Renal pelvis (tissue), 4 donors: ENCODE data around the gene CHD6. TPM values are rescaled to one million over a fixed set of nuclear protein-coding genes. Genes with fewer than 3 reads are reported as not detected.
A peak's percentile ranks its signal among the peaks of the same experiment; 100 is the strongest.

ENCODE experiments used
- DNase-seq: peaks from one replicate; pipeline ENCODE4 v3.0.0-alpha.2; 2013
- polyA plus RNA-seq, 3 donors: library from polyadenylated mRNA; unstranded; fragments of 120-200 nt; gene quantifications; one replicate each; pipeline ENCODE4 v1.2.1, GENCODE V29; 2013; ENCODE audit not compliant: insufficient read length in 3 of 3

Gene CHD6
- polyA plus RNA-seq, 3 donors: 46.9 to 60.4 (median 55.4) TPM

DNA sequence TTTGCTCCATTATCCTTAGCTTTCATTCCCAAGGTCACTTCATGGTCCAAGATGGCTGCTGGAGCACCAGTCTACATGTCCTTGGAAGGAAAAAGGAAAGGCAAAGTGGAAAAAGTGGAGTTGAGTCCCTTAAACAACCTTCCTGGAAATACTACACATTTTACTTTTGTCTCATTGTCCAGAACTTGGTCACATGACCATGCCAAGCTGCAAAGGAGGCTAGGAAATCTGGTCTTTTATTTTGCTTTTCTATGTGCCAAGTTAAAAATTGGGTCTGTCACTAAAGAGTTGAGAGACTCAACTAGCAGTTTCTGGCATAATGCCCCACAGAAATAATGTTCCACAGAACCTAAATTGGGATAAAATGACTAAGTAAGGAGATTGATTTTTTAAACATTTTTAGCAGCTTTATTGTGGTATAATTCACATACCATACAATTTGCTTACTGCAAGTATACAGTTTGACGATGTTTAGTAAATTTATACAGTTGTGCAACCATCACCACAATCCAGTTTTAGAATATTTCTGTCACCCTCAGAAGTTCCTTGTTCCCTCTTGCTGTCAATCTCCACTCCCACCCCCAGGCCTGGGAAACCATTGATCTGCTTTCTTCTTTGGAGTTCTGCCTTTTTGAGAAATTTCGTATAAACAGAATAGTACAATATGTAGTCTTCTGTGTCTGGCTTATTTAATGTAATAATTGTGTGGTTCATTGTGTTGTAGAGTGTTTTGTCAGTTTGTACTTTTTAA is 5.6 kb upstream of the CHD6 start:
- DNase-seq: no peak

DNA sequence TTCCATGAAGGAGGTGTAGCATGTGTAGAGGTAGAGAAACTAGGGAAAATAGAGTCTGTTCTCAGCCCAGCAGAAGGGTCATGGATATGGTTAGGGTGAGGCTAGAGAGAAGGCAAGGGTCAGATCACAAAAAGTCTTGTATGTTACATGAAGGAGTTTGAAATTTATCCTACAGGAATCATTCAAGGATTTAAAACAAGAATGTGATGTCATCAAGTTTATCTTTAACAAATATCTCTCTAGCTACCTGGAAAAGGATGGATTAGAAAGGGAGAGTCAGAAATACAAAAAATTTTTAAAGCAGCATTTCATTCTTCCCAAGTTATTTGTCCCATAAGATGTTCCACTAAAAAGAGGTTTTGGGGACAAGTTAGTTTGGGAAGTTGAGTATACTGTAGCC is 4.4 kb upstream of the CHD6 start:
- DNase-seq: no peak

DNA sequence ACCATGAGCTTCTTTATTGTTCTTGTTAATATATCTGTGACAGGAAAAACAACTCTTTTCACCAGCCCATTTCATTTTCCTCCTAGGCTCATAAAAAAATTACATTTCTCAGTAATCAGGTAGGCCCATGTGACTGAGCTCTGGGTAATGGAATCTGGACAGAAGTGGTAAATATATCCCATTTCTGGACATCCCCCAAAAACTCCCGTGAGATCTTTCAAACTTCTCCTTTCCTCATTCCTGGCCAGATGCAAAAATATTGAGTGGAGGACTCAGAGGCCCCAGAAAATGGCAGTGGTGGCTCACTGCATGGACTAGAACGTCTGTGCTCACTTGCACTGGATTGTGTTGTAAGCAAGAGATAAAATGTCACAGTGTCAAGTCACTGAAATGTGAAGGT is 3.8 kb upstream of the CHD6 start:
- DNase-seq: no peak

DNA sequence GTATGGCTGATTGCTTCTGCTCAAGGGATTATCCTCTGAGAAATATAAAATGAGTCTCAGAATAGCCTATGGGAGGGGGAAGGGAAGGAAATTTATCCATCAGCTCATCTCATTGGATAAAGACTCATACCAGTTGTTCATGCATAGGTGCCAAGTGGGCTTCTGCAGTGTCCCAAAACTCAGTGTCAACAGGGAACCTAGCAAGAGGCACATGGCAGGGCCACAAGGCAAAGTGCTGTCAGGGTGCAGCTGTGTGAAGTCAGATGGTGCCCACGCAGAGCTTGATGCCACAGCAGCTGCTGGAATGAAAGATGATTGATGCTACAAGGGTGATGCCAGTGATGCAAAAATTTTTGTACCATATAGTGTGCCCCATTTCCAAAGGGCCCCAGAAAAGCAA is 3.2 kb upstream of the CHD6 start:
- DNase-seq: no peak

DNA sequence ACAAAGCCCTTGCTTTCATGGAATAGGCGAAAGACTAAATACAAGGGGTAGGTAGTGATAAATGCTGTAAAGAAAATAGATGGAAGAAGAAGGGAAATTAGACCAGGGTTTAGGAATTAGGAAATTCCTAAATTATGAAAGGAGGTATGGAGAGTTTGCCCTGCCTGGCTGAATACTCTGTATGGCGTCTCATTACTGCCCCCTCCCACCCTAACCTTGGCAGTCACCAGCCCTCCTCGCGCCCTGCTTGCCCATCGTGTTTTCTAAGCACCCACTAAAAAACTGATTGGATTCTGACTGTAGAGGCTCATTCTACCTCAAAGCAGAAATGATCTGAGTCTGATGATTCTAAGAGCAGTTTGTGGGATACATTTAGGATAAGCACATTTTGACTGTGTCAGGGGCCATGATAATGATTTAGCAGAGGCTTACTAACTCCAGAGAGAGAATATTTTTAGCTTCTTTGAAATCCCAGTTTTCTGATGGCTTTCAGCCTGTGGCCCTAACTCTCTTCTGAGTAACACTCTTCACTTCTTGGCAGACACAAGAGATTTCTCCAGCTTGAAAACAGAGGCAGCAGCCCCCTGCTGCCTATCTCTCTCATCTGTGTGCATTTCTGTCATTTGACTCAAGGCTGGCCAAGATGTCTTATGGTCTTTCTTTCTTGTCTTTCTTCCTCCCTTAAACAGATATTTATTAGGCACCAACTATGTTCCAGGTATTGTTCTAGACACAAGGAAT is 1.4 kb upstream of the CHD6 start:
- DNase-seq: no peak

DNA sequence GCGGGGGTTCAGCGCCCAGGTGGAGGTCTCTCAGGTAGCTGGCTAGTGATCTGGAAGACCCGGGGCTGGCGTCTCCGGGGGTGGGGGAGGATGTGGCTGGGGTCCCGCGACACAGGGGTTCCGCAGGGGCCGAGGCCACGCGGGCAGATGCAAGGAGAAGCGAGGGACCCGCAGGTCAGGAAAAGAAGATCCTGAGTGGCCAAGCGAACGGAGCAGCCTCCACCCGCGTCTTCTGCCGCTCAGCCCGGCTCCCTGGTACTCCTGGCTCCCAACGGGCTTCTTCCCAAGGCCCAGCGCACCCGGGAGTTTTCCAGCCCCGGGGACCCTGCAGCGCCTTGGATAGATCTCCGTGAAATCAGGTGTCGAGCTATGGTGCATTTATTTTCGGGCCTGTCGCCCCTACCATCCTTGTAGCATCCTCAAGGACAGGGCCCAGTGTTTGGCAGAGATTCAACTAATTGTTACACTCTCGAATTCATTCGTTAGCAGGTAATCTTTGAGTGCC is 682 bp upstream of the CHD6 start:
- DNase-seq: no peak

DNA sequence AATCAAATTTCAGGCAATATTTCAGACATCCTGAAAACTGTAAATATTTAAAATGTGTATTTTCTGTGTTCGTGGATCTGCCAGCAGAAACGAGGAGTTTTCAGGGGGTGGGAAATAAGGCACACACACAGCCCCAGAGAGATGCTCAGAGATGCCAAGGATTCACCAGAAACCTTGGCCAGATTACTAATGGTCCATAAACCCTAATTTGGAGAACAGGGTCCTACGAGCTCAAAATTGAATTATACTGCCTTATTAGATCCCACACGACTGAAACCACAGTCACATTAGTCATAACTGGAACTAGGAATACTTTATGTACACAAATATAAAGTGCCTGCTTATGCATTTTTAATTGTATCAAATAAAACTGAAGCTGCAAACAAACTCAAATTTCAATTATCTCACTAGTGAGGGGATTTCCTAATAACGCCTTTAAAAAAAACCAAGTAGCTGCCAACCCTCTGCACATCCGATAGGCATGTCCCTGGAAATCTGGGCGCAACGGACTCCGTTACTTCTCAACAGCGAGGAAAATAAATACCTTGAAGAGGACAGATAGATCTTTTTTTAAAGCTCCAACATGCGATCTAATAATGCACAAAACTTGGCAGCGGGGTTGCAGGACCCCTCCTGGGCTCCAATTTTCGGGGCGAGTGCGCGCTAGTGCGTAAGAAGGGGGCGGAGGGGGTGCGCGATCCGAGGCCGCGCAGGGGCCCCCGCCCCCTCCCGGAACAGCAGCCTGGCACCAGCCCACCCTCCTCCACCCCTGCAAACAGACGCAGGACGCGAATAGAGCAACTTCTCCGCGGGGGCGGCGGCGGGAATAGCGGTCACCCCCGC is 897 bp downstream of the CHD6 start:
- peak; percentile 35 for DNase-seq

DNA sequence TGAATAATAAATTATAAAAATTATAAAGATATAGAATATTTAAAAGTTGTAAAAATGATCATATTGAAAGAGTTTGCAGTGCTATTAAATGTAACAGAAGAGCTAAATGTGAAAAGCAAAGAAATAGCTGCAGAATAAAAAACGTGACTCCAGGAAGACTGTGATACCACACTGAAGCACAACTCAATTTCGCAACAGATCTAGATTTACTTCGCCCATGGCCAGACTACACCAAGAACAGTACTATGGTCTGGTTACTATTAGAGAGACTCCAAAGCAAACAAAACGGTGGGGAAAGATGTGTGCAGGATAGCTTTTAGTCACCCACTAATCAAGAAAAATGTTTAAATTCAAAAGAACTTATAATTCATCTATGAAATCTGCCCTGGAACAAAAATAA is 1.9 kb downstream of the CHD6 start:
- DNase-seq: no peak

DNA sequence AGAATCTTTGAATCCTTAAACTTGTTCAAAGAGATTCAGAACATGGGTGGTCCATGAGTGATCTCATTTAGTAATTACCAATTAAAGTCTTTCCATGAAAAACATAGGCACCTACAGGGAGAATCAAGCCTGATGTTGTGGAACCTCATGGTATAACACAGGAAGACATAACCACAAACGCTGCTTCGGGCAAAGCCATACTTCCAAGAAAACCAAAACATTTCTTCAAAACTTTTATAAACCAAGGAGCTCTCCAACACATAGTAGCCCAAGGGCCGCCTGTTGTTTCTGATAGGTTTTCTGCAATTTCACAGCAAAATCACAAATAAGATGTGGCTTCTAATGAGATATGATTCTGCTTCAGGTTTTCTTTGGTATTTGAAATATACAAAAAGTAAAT is 2.5 kb downstream of the CHD6 start:
- no peak for DNase-seq

DNA sequence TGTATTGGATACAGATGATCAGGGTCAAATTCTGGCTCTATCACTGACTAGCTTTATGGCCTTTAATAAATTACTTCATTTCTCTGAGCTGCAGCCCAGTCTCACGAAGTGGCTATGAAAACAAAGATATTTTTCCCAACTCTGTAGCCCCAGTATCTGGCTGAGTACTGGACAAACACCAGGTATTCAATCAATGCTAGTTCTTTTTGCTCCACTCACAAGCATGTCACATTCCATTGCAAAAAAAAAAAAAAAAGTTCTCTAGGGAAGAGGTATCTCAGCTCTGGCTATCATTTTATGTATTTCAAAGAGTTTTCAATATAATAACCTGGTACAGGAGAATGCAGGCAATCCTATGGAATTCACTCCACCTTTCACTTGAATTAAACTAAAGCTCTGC is 3.1 kb downstream of the CHD6 start:
- DNase-seq: no peak

DNA sequence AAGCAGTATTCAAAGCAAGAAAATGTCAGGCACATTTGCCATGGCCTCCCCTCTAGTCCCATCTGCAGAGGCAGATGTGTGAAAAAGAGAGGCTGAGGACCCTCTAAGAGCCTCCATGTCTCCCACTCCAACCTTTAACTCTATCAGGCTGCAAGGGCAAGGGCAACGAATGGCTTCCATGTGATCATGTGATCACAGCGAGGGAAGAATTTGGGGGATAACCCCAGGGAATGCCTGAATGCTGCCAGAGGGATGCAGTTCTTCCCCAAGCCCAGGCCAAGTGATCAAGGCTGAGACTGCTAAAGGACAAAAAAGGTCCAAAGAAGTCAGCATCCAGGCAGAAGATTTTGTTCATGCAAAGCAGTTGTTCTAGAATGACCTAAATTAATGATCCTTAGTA is 4.9 kb downstream of the CHD6 start:
- DNase-seq: no peak

DNA sequence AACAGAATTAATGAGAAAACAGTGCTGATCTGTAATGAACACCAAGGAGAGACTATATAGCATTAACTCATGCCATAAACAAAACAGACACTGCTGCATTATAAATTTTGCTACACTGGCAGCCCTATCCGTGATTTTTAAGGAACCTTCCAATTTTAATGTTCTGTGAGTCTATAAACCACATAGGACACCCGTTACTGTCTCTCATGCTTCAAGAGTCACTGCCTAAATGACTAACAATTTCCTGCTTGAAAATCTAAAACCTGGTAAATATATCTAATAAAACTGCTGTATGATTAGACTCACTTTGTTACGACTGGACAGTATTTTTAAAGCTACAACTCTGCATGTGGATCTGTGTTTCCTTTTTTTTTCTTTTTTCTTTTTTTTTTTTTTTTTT is 8.7 kb downstream of the CHD6 start:
- no peak for DNase-seq

DNA sequence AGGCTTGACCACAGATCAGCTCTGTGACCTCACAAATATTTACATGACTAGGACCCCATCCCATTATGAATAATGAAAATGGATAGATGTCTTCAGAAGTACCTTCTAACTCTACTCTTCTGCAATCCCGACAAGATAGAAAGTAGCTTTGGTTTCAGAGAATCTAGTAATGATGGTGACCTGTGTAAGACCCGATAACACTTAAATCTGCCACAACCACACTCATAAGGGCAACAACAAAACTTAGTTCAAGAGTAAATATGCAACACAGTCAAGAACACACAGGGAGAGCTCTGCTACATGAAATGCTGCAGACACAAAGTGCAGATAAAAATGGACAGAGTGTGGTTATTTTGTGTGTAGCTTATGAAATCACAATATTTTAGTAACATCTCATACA is 9.6 kb downstream of the CHD6 start:
- no peak for DNase-seq

DNA sequence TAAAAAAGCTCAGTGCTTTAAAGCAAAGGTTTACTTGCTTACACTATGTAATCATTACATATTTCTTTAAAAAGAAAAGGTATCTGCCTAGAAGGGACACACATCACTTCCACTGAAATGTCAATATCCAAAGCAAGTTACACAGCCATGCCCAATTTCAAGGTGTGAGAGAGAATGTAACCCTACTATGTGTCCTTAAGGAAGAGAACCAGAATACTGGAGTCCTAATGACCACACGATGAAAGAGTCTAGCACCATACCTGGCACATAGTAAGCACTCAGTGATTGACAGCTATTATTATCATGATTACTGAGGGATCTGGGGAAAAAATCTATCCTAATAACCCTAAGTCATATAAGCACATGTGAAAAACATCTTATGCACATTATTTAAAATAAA is 10.4 kb downstream of the CHD6 start:
- DNase-seq: no peak

DNA sequence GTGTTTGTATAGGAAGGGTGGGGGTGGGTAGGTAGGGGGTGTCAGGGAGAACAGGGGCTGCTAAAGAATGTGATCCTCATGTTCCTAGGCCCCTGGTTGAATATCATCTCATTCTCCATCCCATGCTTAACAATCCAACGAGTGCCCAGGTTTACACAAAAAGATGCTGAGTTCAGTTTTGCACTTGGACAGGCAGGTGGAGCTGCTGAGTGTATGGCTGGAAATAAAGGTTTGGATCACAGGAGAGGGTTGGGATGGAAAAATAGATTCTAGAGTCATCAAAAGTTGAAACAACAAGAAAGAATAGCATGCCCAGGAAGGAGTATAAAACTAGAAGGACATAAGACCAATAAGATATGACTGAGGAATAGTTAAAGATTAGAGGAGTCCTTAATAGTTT is 14.2 kb downstream of the CHD6 start:
- DNase-seq: no peak

DNA sequence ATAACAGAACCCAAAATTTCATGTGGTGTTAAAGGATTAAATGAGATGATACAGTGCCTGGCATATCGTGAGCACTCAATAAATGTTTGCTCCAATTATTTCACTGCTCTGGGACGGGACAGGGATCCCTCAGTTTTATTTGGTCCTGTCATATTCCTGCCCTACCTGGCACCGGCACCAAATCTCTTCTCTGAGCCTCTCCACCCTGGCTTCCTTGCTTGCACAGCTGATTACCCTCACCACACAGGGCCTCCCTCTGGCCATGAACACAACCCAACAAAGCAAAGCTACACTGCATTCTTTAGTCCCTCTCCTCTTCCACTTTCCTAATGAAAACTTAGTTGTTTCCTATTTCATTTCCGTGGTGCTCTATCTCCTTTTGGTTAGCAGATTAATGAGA is 16.4 kb downstream of the CHD6 start:
- no peak for DNase-seq

DNA sequence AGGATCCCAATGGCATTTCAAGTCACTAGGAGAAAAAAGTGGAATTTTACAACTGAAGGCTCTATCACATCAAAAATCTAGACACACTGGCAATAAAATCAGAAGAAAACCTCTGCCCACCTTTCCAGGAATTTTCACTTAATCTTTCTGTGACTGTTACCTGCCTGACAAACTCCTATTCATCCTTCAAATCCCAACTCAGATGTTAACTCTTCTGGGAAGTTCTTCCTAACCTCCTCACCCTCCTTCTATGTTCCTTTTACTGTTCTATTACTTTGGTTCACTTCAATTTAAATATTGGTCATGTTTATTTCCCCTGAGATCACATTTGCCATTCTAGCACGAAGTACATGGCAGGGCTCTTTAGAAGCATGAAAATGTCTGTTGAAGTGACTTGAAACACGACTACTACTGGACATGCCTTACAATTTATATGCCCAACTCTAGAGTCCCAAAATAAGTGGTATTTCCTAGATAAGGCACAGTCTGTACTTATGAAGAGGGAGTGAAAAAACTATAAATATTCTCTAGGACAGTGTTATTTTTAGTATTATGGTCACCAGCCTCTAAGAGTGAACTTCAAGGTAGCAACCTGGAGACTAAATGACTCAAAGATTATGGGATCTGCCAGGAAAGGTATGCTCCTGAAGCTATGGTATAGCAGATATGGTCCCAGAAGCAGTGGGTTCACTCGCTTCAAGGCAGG is 17.1 kb downstream of the CHD6 start:
- DNase-seq: no peak

DNA sequence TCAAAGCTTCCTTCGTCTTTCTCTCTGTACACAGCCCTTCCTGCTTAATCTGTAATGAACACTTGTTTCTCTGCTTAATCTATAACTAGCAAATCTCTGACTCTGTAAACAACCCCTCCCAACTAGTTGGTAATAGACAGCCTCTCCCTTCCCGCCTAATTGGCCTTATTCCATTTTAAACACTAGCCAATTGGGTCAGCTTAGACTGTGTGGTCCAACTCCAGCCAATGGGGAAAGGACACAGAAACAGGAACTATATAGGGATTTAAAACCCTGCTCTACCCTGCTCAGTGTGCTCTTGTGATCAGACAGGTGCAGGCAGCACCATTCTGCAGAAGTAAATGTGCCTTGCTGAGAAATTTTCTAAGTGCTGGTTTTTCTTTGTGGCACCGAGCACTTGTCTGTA is 18.5 kb downstream of the CHD6 start:
- no peak for DNase-seq

DNA sequence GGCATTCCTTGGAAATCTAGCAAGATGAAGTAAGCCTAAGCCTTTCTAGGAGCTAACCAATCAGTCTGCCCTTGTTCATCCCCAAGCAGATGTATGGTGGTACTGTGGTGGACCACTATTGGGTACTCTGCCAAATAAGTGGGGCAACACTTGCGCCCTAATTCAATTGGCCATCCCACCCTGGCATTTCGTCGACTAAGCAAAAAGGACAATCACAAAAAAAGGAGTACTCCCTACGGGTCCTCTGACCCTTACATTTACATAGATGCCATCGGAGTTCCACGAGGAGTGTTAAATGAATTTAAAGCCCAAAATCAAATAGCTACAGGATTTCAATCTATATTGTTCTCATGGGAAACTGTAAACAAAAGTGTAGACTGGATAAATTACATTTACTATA is 19.5 kb downstream of the CHD6 start:
- DNase-seq: no peak

DNA sequence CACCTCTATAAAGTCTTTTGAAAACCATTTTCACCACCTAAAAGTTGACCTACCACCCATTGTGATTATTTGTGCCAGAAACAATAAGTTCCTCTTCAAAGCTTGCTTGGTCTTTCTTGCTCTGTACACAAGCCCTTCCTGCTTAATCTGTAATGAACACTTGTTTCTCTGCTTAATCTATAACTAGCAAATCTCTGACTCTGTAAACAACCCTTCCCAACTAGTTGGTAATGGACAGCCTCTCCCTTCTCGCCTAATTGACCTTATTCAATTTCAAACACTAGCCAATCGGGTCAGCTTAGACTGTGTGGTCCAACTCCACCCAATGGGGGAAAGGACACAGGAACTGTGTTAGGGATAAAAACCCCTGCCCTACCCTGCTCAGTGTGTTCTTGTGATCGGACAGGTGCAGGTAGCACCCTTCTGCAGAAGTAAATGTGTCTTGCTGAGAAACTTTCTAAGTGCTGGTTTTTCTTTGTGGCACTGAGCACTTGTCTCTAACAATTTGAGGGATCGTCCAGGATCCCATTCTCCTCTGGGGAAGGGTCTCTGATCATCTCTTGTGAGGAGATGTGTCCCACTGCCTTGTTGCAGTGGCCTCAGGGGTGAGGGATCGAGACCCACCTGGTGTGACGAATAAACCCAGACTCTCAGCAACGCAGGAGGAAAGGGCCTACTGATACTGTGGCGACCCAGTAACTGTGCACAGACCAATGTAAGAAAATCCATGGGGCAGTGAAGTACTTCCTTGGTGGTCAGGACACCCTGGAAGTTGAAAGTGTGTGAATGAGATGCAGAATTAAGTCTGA is 23.5 kb downstream of the CHD6 start:
- no peak for DNase-seq
